HUES48 (cell line): ENCODE data around the gene PLEKHM1.
A peak's percentile ranks its signal among the peaks of the same experiment; 100 is the strongest.

Experiments
- H3K27ac ChIP-seq: one replicate; pipeline ENCODE4 v1.7.0; 2013; ENCODE audit warnings: low read depth, low read length, inconsistent platforms
- H3K27me3 ChIP-seq: 2 replicates; pipeline ENCODE4 v1.6.1; 2013; ENCODE audit warnings: mild to moderate bottlenecking, low read length; ENCODE audit not compliant: control insufficient read depth, insufficient read depth
- H3K36me3 ChIP-seq: 2 replicates; pipeline ENCODE4 v1.6.1; 2013; ENCODE audit warnings: low read length; ENCODE audit not compliant: control insufficient read depth, insufficient read depth
- H3K4me1 ChIP-seq: 2 replicates; pipeline ENCODE4 v1.6.1; 2013; ENCODE audit warnings: mild to moderate bottlenecking, low read length; ENCODE audit not compliant: control insufficient read depth, insufficient read depth
- H3K4me3 ChIP-seq: 2 replicates; pipeline ENCODE4 v1.5.1; 2013; ENCODE audit warnings: mild to moderate bottlenecking, low read depth, low read length
- H3K9ac ChIP-seq: 2 replicates; pipeline ENCODE4 v1.6.1; 2013; ENCODE audit warnings: mild to moderate bottlenecking, low read depth, low read length, moderate library complexity
- H3K9me3 ChIP-seq: 2 replicates; pipeline ENCODE4 v1.6.1; 2013; ENCODE audit warnings: low read length; ENCODE audit not compliant: control insufficient read depth, insufficient read depth

PLEKHM1 gene

GRCh38 chr17:45430006-45430737, 60.3 kb downstream of the PLEKHM1 start:
- H3K4me3 ChIP-seq = peak overlapping the region; percentile 72
- H3K9ac ChIP-seq = no peak overlapping the region

GRCh38 chr17:45429339-45430005, 61.0 kb downstream of the PLEKHM1 start:
- Histone ChIP-seq H3K4me1 (peaks cover 18% of the 10 kb centered on the region), H3K36me3 (no peaks in the 10 kb centered on the region), H3K4me3 (peak overlapping the region; percentile 48), H3K27ac (no peak overlapping the region), H3K9me3 (no peaks in the 10 kb centered on the region), H3K9ac (no peak overlapping the region), H3K27me3 (peaks cover 59% of the 10 kb centered on the region)

More at GRCh38 chr17:45430006-45430737, 60.3 kb downstream of the PLEKHM1 start:
- no peaks in the 10 kb centered on the region for H3K36me3 ChIP-seq
- H3K27ac ChIP-seq = no peak overlapping the region
- peaks cover 15% of the 10 kb centered on the region for H3K4me1 ChIP-seq
- H3K27me3 ChIP-seq = peaks cover 59% of the 10 kb centered on the region
- no peaks in the 10 kb centered on the region for H3K9me3 ChIP-seq

GRCh38 chr17:45428931-45429338, 61.6 kb downstream of the PLEKHM1 start:
- Histone ChIP-seq H3K4me1 (peaks cover 22% of the 10 kb centered on the region), H3K27me3 (peaks cover 59% of the 10 kb centered on the region), H3K27ac (no peak overlapping the region), H3K4me3 (peak overlapping the region; percentile 48), H3K9ac (no peak overlapping the region), H3K36me3 (no peaks in the 10 kb centered on the region), H3K9me3 (no peaks in the 10 kb centered on the region)

- Histone ChIP-seq H3K27me3 (peaks cover 52% of the 10 kb centered on the region), H3K9me3 (no peaks in the 10 kb centered on the region), H3K9ac (no peak overlapping the region), H3K4me3 (peak overlapping the region; percentile 48; the same call in 1 of the 2 replicates), H3K4me1 (peaks cover 22% of the 10 kb centered on the region), H3K36me3 (no peaks in the 10 kb centered on the region), H3K27ac (no peak overlapping the region)
Observed at GRCh38 chr17:45428050-45428617, 62.4 kb downstream of the PLEKHM1 start.

- Histone ChIP-seq H3K27ac (no peak overlapping the region), H3K9ac (no peak overlapping the region), H3K9me3 (no peaks in the 10 kb centered on the region), H3K36me3 (no peaks in the 10 kb centered on the region), H3K27me3 (peaks cover 45% of the 10 kb centered on the region), H3K4me1 (peaks cover 22% of the 10 kb centered on the region), H3K4me3 (no peak overlapping the region)
Observed at GRCh38 chr17:45427181-45427835, 63.2 kb downstream of the PLEKHM1 start.

- Histone ChIP-seq H3K27ac (no peak overlapping the region), H3K4me3 (no peak overlapping the region), H3K9me3 (no peaks in the 10 kb centered on the region), H3K27me3 (peaks cover 42% of the 10 kb centered on the region), H3K9ac (no peak overlapping the region), H3K4me1 (peaks cover 22% of the 10 kb centered on the region), H3K36me3 (no peaks in the 10 kb centered on the region)
Observed at GRCh38 chr17:45426561-45426960, 64.0 kb downstream of the PLEKHM1 start.

GRCh38 chr17:45425984-45426413, 64.5 kb downstream of the PLEKHM1 start:
- Histone ChIP-seq H3K27ac (no peak overlapping the region), H3K9ac (no peak overlapping the region), H3K27me3 (peaks cover 39% of the 10 kb centered on the region), H3K4me3 (0 out of 2 replicates have a peak overlapping the region, but pooled peaks have one; percentile 56), H3K4me1 (peaks cover 22% of the 10 kb centered on the region), H3K9me3 (no peaks in the 10 kb centered on the region), H3K36me3 (no peaks in the 10 kb centered on the region)

- peaks cover 22% of the 10 kb centered on the region for H3K4me1 ChIP-seq
- peak overlapping the region; percentile 56 for H3K4me3 ChIP-seq
- H3K27ac ChIP-seq = peak overlapping the region; percentile 70
- H3K36me3 ChIP-seq = no peaks in the 10 kb centered on the region
- H3K9ac ChIP-seq = peak overlapping the region; percentile 45; the same call in 1 of the 2 replicates
- no peaks in the 10 kb centered on the region for H3K9me3 ChIP-seq
- peaks cover 33% of the 10 kb centered on the region for H3K27me3 ChIP-seq
Observed at GRCh38 chr17:45425125-45425983, 65.2 kb downstream of the PLEKHM1 start.

- H3K36me3 ChIP-seq = no peaks in the 10 kb centered on the region
- H3K9me3 ChIP-seq = no peaks in the 10 kb centered on the region
- no peak overlapping the region for H3K27ac ChIP-seq
- H3K9ac ChIP-seq = no peak overlapping the region
- peak overlapping the region; percentile 56 for H3K4me3 ChIP-seq
- peaks cover 22% of the 10 kb centered on the region for H3K4me1 ChIP-seq
- peaks cover 27% of the 10 kb centered on the region for H3K27me3 ChIP-seq
Observed at GRCh38 chr17:45424769-45425124, 65.8 kb downstream of the PLEKHM1 start.

- Histone ChIP-seq H3K9me3 (no peaks in the 10 kb centered on the region), H3K4me3 (no peak overlapping the region), H3K9ac (no peak overlapping the region), H3K36me3 (no peaks in the 10 kb centered on the region), H3K4me1 (peaks cover 21% of the 10 kb centered on the region), H3K27me3 (peaks cover 19% of the 10 kb centered on the region), H3K27ac (no peak overlapping the region)
Observed at GRCh38 chr17:45423975-45424335, 66.6 kb downstream of the PLEKHM1 start.
